ENCODE measurements around the gene IQCN. TPM values are rescaled to one million over a fixed set of nuclear protein-coding genes. Genes with fewer than 3 reads are reported as not detected.

IQCN gene
- total and polyA plus RNA-seq, 10 of the 15 experiments (the other 5 are each of a cell fraction or from before 2014, with no cell fraction given) = 0.01 to 0.54 (median 0.23) TPM; not detected in 3

- POLR2A ChIA-PET = interaction anchor here (0.6 to 1.4 kb wide), 2 partner anchors 21 to 118 kb away, joined by 3 to 5 read pairs; no protein-coding TSS in a partner anchor
Measured at GRCh38 chr19:18225702-18226468, 48.4 kb downstream of the IQCN start, which contains the start of gene PDE4C. Gene PDE4C, minus strand, starts transcription at chr19:18226438. Its CDS starts 23 bp downstream, at chr19:18226415.

More at GRCh38 chr19:18225702-18226468, 48.4 kb downstream of the IQCN start, which contains the start of gene PDE4C:
- no peak within 1 kb of the TSS for H3K27ac ChIP-seq (ENCODE audit: control insufficient read depth, insufficient read depth)
- peaks cover 19% of the 10 kb centered on the region for H3K4me1 ChIP-seq (ENCODE audit: control insufficient read depth, insufficient read depth, low read length)
- H3K27me3 ChIP-seq (replicated peaks in 1 of 2; ENCODE audit: control insufficient read depth in 2 of 2, insufficient read depth in 2 of 2, low read length in 1 of 2) = peaks cover 0 to 3% of the 10 kb centered on the region in 2 experiments; a peak in 2 of 4 replicates
- peak within 1 kb of the TSS; percentile 25 for H3K4me2 ChIP-seq (ENCODE audit: control insufficient read depth, insufficient read depth)
- no peaks in the 10 kb centered on the region for H4K20me1 ChIP-seq (ENCODE audit: control insufficient read depth, insufficient read depth)
- RAD21 ChIA-PET (ENCODE audit: unreplicated experiment) = no interaction called here
- TF ChIP-seq E2F8 (IDR thresholded peaks at IDR 0.05; ENCODE audit: low read depth, partially characterized antibody) (no peak), YBX1 (IDR thresholded peaks at IDR 0.05) (no peak)
- ATAC-seq = no peak
- no peak within 1 kb of the TSS for H2AFZ ChIP-seq (ENCODE audit: control insufficient read depth, low read depth, low read length)
- H3K9me3 ChIP-seq (replicated peaks; ENCODE audit: control insufficient read depth, insufficient read depth, low read length) = no peaks in the 10 kb centered on the region; the same call in 2 of the 3 replicates
- H3K79me2 ChIP-seq (ENCODE audit: control insufficient read depth, insufficient read depth, low read length) = no peaks in the 10 kb centered on the region
- no peak for FAIRE-seq
- 6% methylated on average over 34 of the region's 51 CpGs for WGBS (ENCODE audit: insufficient coverage, insufficient replicate concordance, low lambda C conversion rate, missing lambda C conversion rate)
- CTCF ChIA-PET = interaction anchor here (0.6 to 2.9 kb wide), 3 partner anchors 21 to 368 kb away, joined by 3 to 17 read pairs (median 3); no protein-coding TSS in a partner anchor
- H3K36me3 ChIP-seq (ENCODE audit: control insufficient read depth in 2 of 2, insufficient read depth in 2 of 2, low read length in 1 of 2) = no peaks in the 10 kb centered on the region
- H3K9ac ChIP-seq (ENCODE audit: control insufficient read depth, insufficient read depth, low read length) = no peak within 1 kb of the TSS
- intact Hi-C loops (cut with micrococcal nuclease; ENCODE audit: unreplicated experiment) (no loop called here), in situ Hi-C loops (cut with MboI) (no loop called here)
- no TSS peak for BruUV-seq (replicated peaks)
- DNase-seq (ENCODE audit: low read depth, low spot score) = no peak
- no peak within 1 kb of the TSS for H3K4me3 ChIP-seq
- SMC1A ChIA-PET (ENCODE audit: uncharacterized antibody, unreplicated experiment) = no interaction called here
